HepG2 (cell line): Measurements from ENCODE around the gene MACROD2. TPM values are rescaled to one million over a fixed set of nuclear protein-coding genes. Genes with fewer than 3 reads are reported as not detected.

Experiments
- ATAC-seq: fragments of 200-7000 bp; cut with Tn5 transposase; 3 replicates; pipeline ENCODE4 v1.9.1; 2020; ENCODE audit warnings: mild to moderate bottlenecking, moderate library complexity
- BruUV-seq: library from RNA; stranded (reverse); fragments of 400-500 nt; replicated peaks from 2 replicates; lab custom pipeline; 2021; lab: Mats Ljungman, UMichigan
- CTCF ChIA-PET: fragments of 300-600 bp; formaldehyde crosslinking; extraction: SDS; loops from one replicate; lab custom pipeline; 2021; ENCODE audit warnings: low total read pairs, inconsistent platforms, low intra/inter-chr PET ratio; lab: Yijun Ruan, JAX
- POLR2A ChIA-PET: fragments of 350-600 bp; sonication (Branson Sonifier 250); formaldehyde crosslinking; loops from one replicate; lab custom pipeline; 2020; ENCODE audit warnings: antibody characterized with exemption, inconsistent platforms; lab: Yijun Ruan, JAX
- DNase-seq: peaks from one replicate; pipeline ENCODE4 v3.0.0-alpha.2; 2015; ENCODE audit warnings: low spot score
- FAIRE-seq: peaks from 3 replicates; lab custom pipeline; 2011; peaks lifted over from hg19 to GRCh38; lab: Jason Lieb, UNC
- H2AFZ ChIP-seq: one replicate; pipeline ENCODE4 v1.6.1; 2011; ENCODE audit warnings: low read length, inconsistent platforms
- H3K27ac ChIP-seq: fragments of 300-600 bp; 3 replicates; pipeline ENCODE4 v1.8.0; 2011; ENCODE audit warnings: mixed run types, mild to moderate bottlenecking, mixed read lengths, low read length, inconsistent platforms; ENCODE audit not compliant: insufficient read depth; ENCODE audit errors: extremely low read length
- H3K27me3 ChIP-seq, 2 experiments: fragments of 200-600 bp in 1 of 2; 2 replicates in 1 of 2; 3 replicates in 1 of 2; pipeline versions ENCODE4 v1.6.0 to v1.8.0; 2011; ENCODE audit warnings: low read length in 2 of 2, mild to moderate bottlenecking in 2 of 2, moderate library complexity in 2 of 2, inconsistent platforms in 1 of 2; ENCODE audit not compliant: insufficient read depth in 2 of 2, control insufficient read depth in 1 of 2
- H3K36me3 ChIP-seq, 2 experiments: fragments of 200-600 bp in 1 of 2; replicated peaks in 1 of 2; 2 replicates in 1 of 2; 3 replicates in 1 of 2; pipeline versions ENCODE4 v1.5.1 to v1.8.0; 2011; ENCODE audit warnings: low read length in 2 of 2, inconsistent platforms in 1 of 2; ENCODE audit not compliant: insufficient read depth in 2 of 2, control insufficient read depth in 1 of 2
- H3K4me1 ChIP-seq: 2 replicates; pipeline ENCODE4 v1.5.1; 2012; ENCODE audit warnings: low read length, inconsistent platforms; ENCODE audit not compliant: insufficient read depth
- H3K4me2 ChIP-seq: 2 replicates; pipeline ENCODE4 v1.6.0; 2011; ENCODE audit warnings: low read depth, low read length, inconsistent platforms
- H3K4me3 ChIP-seq, 3 experiments: fragments of 200-600 bp in 1 of 3; sonication (generic), shearing (Covaris generic) in 1 of 3; replicated peaks in 1 of 3; 2 replicates each; pipeline ENCODE4 v1.5.1; 2011 to 2016; ENCODE audit warnings: low read length in 3 of 3, inconsistent platforms in 2 of 3, low read depth in 2 of 3, mild to moderate bottlenecking in 2 of 3, control low read depth in 1 of 3, mixed read lengths in 1 of 3; ENCODE audit not compliant: insufficient read depth in 1 of 3
- H3K79me2 ChIP-seq: one replicate; pipeline ENCODE4 v1.6.1; 2011; ENCODE audit warnings: low read length, inconsistent platforms; ENCODE audit not compliant: insufficient read depth
- H3K9ac ChIP-seq: 2 replicates; pipeline ENCODE4 v1.6.0; 2011; ENCODE audit warnings: mild to moderate bottlenecking, low read depth, low read length, inconsistent platforms; ENCODE audit not compliant: insufficient read depth
- H3K9me3 ChIP-seq: 2 replicates; pipeline ENCODE4 v1.5.1; 2012; ENCODE audit warnings: mild to moderate bottlenecking, low read length
- H4K20me1 ChIP-seq: 2 replicates; pipeline ENCODE4 v1.6.0; 2011; ENCODE audit warnings: inconsistent platforms, mild to moderate bottlenecking, low read length, moderate library complexity; ENCODE audit not compliant: insufficient read depth
- CHD4 ChIP-seq: fragments of 200-600 bp; sonication (generic); IDR thresholded peaks from 2 replicates; pipeline ENCODE4 v1.7.0; 2017; ENCODE audit warnings: mild to moderate bottlenecking, low read length, borderline replicate concordance
- NCOA5 ChIP-seq: sonication (generic); formaldehyde crosslinking; IDR thresholded peaks from 2 replicates; pipeline ENCODE4 v1.4.0; 2020; ENCODE audit warnings: missing genetic modification reagents
- SRSF1 ChIP-seq: fragments of 200-400 bp; formaldehyde crosslinking; optimal IDR thresholded peaks from 2 replicates; pipeline ENCODE3; 2017; ENCODE audit warnings: mild to moderate bottlenecking, low read depth, low read length, moderate library complexity
- SRSF4 ChIP-seq: fragments of 200-400 bp; formaldehyde crosslinking; IDR thresholded peaks from one replicate; pipeline ENCODE4 v1.6.1; 2018; ENCODE audit warnings: mild to moderate bottlenecking, low read depth, low read length, moderate library complexity; ENCODE audit not compliant: poor library complexity, severe bottlenecking
- YEATS2 ChIP-seq: sonication (generic); formaldehyde crosslinking; IDR thresholded peaks from 2 replicates; pipeline ENCODE4 v1.4.0; 2020; ENCODE audit warnings: missing genetic modification reagents, borderline replicate concordance
- ZNF142 ChIP-seq: sonication (generic); formaldehyde crosslinking; IDR thresholded peaks from 2 replicates; pipeline ENCODE4 v1.4.0; 2020; ENCODE audit warnings: missing genetic modification reagents
- ZNF468 ChIP-seq: sonication (generic); formaldehyde crosslinking; IDR thresholded peaks from 2 replicates; pipeline ENCODE4 v1.8.0; 2022; ENCODE audit warnings: mild to moderate bottlenecking, moderate library complexity, missing genetic modification reagents
- ZNF724P ChIP-seq: sonication (generic); formaldehyde crosslinking; IDR thresholded peaks from 2 replicates; pipeline ENCODE4 v1.8.0; 2022; ENCODE audit warnings: missing genetic modification reagents, borderline replicate concordance
- ZNF746 ChIP-seq: sonication (generic); formaldehyde crosslinking; IDR thresholded peaks from 2 replicates; pipeline ENCODE4 v1.8.0; 2022; ENCODE audit warnings: mild to moderate bottlenecking, missing genetic modification reagents
- ZNF772 ChIP-seq: sonication (generic); formaldehyde crosslinking; IDR thresholded peaks from 2 replicates; pipeline ENCODE4 v1.5.0; 2020; ENCODE audit warnings: mild to moderate bottlenecking, missing genetic modification reagents
- ZNF790 ChIP-seq: sonication (generic); formaldehyde crosslinking; IDR thresholded peaks from 2 replicates; pipeline ENCODE4 v1.8.0; 2022; ENCODE audit warnings: missing genetic modification reagents, mild to moderate bottlenecking, borderline replicate concordance
- WGBS: methylation state at CpG from one replicate; pipeline ENCODE4 v1.1.6; 2017; ENCODE audit warnings: low lambda C conversion rate; 5-methylcytosine and 5-hydroxymethylcytosine counted together
- in situ Hi-C: cut with HindIII; loops from 2 replicates; pipeline ENCODE4 v1.10.0; 2017; ENCODE audit warnings: low pct_unique_long_range_greater_than_20kb; ENCODE audit not compliant: extremely low pct_ligation_motif_present
- intact Hi-C: fragments of 100-400 bp; cut with micrococcal nuclease; formaldehyde crosslinking; loops from one replicate; pipeline ENCODE4 v1.10.0; 2022; ENCODE audit not compliant: unreplicated experiment
- polyA plus RNA-seq, 8 experiments: library from polyadenylated mRNA; depleted of rRNA in 3 of 8; stranded (reverse) in 7 of 8; unstranded in 1 of 8; fragments of >200 nt; fragmentation: Illumina TruSeq in 4 of 8; extraction: Trizol in 4 of 8; gene quantifications; 2 replicates each; pipeline versions ENCODE4 v1.2.1 to v1.2.3, GENCODE V29; 2011 to 2016; ENCODE audit warnings: low read depth in 4 of 8, missing spikeins in 1 of 8, mixed read lengths in 1 of 8; ENCODE audit not compliant: insufficient read depth in 1 of 8
- total RNA-seq, 5 experiments: library from RNA; depleted of rRNA; stranded (reverse); fragments of >200 nt; fragmentation: Illumina TruSeq; extraction: Trizol; gene quantifications; 2 replicates each; pipeline ENCODE4 v1.2.3, GENCODE V29; 2016; ENCODE audit warnings: low read depth in 1 of 5
- TF ChIP-seq, protein P1 (sequence below): sonication (generic); formaldehyde crosslinking; IDR thresholded peaks from 2 replicates; pipeline ENCODE4 v1.8.1; 2023; ENCODE audit warnings: mild to moderate bottlenecking, moderate library complexity, missing genetic modification reagents
- TF ChIP-seq, protein P2 (sequence below): sonication (generic); formaldehyde crosslinking; IDR thresholded peaks from 2 replicates; pipeline ENCODE4 v1.8.1; 2023; ENCODE audit warnings: mild to moderate bottlenecking, missing genetic modification reagents, borderline replicate concordance

Gene MACROD2
- total and polyA plus RNA-seq, 2 of the 13 experiments (the other 11 are each of a cell fraction or from before 2014, with no cell fraction given), result 0.13 to 0.51 TPM

DNA sequence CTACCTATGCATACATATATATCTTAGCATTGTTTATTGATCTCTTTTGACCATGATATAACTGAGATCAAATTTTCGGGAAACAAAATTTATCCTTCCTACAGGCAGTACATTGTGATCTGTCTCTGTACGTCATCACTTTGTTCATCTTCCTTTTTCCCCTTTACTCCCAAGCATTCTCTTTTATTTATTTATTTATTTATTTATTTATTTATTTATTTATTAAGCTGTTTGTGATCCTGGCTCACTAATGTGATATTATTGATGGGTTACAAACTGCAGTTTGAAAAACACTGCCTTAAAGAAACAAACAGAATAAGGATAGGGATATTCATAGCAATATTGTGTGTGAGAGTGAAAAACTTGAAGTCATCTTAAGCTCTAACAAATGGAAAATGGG is 51.2 kb downstream of the MACROD2 start:
- ChIA-PET POLR2A (no interaction called here), CTCF (no interaction called here)
- Histone ChIP-seq H3K9me3 (no peaks in the 10 kb centered on the region), H3K4me2 (no peak overlapping the region), H3K4me1 (no peaks in the 10 kb centered on the region), H4K20me1 (no peaks in the 10 kb centered on the region), H3K36me3 (no peaks in the 10 kb centered on the region), H3K9ac (no peak overlapping the region), H3K4me3 (no peak overlapping the region), H3K79me2 (no peaks in the 10 kb centered on the region), H3K27me3 (no peaks in the 10 kb centered on the region), H3K27ac (no peak overlapping the region), H2AFZ (no peak overlapping the region)
- no TSS peak for BruUV-seq
- 35% methylated on average over 2 of the region's 2 CpGs for WGBS
- DNase-seq (no peak), FAIRE-seq (no peak), ATAC-seq (no peak)
- intact Hi-C loops (no loop called here), in situ Hi-C loops (no loop called here)
- TF ChIP-seq ZNF724P (CRISPR knock-in tag) (no peak), ZNF790 (no peak), CHD4 (no peak), ZNF772 (no peak), SRSF1 (no peak), ZNF468 (CRISPR knock-in tag) (no peak), ZNF142 (CRISPR knock-in tag) (no peak), YEATS2 (CRISPR knock-in tag) (no peak), ZNF746 (CRISPR knock-in tag) (no peak), NCOA5 (CRISPR knock-in tag) (no peak), SRSF4 (no peak)
- TF ChIP-seq, protein P1, sequence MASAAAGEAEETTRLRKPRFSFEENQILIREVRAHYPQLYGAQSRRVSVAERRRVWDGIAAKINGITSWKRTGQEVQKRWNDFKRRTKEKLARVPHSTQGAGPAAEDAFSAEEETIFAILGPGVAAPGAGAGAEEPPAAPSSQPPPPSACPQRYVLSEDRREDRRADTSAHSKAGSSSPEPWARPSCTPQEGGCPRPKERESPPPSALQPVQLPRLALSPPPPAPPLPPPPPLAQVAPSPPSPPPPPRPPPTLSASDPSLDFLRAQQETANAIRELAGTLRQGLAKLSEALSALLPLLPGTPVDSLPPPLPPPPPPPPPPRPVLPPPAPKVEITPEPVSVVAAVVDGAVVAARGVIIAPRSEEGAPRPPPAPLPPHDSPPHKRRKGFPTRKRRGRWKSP, result no peak
- TF ChIP-seq, protein P2, sequence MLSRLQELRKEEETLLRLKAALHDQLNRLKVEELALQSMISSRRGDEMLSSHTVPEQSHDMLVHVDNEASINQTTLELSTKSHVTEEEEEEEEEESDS (CRISPR knock-in tag), result no peak
